GM20431 (cell line): ENCODE results near the gene FOXG1.

Source experiments
- in situ Hi-C: fragments of 300-500 bp; cut with MseI, MboI; formaldehyde crosslinking; loops from one replicate; pipeline ENCODE4 v1.15.0; 2020; ENCODE audit warnings: low sequenced_read_pairs; ENCODE audit not compliant: unreplicated experiment

Gene FOXG1

GRCh38 chr14:28773861-28774691 is 7.5 kb downstream of the FOXG1 start:
- in situ Hi-C loops: loop anchor here (25.0 kb wide), 1 partner anchor 438 kb away; no protein-coding TSS in a partner anchor

DNA sequence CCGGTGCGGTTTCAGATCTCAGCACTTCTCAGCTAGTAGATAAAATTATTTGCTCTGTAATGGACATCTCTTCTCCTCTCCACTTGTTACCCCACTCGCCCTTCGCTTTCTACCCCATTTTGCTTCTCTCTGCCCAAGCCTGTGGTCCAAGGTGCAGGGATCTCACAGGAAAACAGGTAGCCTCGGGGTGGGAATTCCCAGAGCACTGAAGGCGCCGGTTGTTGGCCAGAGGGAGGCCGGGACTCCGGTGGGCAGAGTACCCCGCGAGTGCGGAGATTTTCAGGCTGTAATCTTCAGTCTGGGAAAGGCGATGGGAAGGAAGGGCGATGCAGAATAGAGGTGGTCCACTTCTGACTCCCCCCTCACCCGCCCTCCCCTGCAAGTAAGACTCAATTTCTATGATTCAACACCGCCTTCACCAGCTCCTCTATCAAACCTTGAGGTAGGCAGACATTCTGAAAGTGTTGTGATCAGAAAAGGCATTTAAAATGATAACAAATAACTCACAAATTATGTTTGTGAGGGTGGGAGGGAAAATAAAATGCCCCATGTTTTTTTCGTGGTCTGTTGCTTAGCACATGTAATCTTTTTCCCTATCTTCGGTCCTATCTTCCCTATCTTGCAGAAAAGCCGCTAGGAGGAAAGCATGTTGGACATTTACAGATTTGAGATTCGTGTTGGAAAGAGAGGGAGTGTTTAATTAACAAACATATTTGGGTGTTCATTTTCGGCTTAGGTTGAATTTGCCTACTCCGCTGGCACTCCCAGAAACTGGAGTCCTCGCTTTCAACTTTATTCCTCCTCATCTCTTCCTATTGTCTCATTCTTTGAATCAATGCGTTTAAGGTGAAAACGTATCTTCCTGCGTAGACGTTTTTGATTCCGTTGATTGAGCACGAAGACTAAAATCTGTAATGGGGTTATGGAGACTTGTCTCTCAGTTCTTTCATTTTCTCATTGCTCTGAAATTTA is 8.5 kb downstream of the FOXG1 start:
- in situ Hi-C loops: loop anchor here (25.0 kb wide), 1 partner anchor 437 kb away; no protein-coding TSS in a partner anchor

GRCh38 chr14:28776482-28777266 is 10.1 kb downstream of the FOXG1 start:
- in situ Hi-C loops: no loop called here

- in situ Hi-C loops: no loop called here
Observed at GRCh38 chr14:28777471-28778137, 11.0 kb downstream of the FOXG1 start.

GRCh38 chr14:28778138-28779117 is 11.8 kb downstream of the FOXG1 start:
- in situ Hi-C loops: no loop called here

DNA sequence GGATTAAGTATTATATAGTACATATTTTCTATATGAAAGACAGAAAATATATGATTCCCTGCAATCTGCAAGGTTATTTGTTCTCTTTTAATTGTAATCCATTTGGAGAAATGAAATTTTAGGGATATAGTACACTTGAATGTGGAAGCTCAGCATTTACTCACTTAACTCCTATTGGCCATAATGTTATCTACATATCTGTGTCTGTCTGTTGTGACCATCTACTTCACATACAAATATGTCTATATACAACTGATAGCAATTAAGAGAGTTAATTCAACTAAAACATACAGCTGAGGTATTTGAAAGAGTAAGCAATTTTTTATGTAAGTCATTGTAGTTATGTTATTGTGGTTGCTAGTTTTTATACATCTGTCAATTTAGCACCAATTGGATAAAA is 12.9 kb downstream of the FOXG1 start:
- in situ Hi-C loops: no loop called here

- in situ Hi-C loops: no loop called here
Observed at GRCh38 chr14:28780843-28781820, 14.5 kb downstream of the FOXG1 start.

DNA sequence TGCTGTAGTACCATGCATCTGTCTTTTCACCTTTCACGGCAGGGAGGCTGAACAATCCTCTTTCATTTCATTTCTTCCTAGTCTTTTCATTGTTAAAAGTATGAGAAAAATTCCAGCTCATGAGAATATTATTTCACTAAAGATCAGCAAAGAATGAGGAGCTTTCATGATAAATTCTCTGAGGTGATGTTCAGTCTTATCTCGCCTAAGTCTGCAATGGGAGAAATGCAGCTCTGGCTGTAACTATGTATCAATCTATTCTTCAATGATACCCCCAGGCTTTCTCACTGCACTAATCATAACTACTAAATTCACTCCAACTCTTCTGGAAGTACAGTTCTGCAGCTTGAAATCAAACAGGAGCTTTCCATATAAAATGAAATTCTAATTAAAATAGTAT is 15.7 kb downstream of the FOXG1 start:
- in situ Hi-C loops: no loop called here

GRCh38 chr14:28783664-28784063 is 17.1 kb downstream of the FOXG1 start:
- in situ Hi-C loops: no loop called here

DNA sequence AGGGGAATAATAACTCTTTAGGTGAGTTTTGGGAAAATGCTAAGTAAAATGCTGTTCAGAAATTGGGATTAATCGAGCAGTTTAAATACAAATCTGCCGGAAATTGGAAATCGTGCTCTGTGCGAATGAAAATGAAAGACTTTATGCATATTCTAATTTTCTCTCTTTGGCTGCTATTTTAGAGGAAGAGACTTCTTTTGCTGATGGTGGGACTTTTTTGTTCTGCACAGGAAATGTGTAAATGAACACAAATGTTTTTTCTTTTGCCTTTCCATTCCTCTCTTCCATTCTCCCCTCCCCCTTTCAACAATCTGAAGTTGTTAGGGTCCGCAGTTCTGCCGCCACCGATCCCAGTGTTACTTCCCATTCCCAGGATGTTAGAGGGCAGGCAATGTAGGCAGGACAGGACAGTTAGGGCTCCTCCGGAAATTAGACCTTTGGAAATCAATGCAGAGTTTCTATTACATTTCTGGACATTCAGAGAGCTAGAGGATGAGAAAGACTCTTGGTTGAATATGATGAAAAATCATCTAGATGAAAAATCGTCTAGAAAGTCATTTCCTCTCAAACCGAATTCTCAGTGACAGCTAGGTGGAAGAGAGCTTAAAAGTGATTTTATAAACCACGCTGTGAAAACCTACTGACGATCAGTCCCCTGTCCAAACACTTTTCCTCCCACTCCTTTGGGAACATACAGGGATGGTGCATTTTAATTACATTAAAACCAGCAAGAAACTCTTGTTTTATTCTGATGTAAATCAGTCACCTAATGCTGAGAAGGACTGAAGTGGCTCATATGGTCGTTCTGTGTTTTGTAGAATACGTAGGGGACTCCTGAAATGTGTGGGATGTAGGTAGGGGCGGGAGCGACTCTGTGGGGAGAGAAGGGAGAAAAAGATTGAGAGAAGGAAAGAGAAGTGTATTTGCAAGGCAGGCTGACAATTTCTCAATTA is 17.8 kb downstream of the FOXG1 start:
- in situ Hi-C loops: no loop called here

DNA sequence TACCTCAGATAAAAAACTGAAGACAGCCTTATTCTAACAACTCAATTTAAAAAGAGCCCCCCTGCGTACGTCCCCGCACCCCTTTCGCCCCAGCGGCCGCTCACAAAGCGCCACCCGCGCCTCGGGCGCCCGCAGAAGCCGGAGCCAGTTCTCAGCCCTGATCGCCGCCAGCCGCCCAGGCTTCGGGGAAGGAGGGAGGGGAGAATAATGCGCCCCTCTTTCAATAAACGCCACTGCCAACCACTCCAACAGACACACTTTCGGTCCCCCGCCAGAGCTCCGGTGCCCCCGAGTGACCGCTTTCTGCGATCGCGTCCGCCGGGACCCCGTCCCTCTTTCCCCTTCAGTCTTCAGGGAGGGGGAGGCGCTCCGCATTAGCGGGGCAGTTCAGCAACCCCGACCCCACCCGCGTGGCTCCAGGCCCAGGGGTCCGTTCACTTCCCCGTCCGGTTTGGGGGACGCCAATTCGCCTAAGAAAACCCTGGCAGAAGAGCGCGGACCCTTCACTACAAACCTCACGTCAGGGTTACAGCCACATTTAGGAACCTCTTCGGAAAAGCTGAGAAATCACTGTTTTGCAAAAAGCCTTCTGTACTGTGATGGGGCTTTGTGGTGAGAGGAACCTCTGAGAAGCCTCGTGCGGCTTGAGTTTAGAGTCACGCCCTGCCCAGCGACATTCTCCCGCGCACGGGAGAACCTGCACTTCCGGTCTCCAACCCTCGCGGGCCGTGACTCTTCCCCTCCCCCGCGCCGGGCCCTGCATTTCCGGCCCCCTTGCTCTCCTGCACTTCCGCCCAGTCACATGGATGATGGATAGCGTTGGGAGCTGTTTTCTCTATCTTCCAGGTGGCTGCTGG is 18.7 kb downstream of the FOXG1 start:
- in situ Hi-C loops: no loop called here

- in situ Hi-C loops: no loop called here
Observed at GRCh38 chr14:28807518-28807917, 40.9 kb downstream of the FOXG1 start.

DNA sequence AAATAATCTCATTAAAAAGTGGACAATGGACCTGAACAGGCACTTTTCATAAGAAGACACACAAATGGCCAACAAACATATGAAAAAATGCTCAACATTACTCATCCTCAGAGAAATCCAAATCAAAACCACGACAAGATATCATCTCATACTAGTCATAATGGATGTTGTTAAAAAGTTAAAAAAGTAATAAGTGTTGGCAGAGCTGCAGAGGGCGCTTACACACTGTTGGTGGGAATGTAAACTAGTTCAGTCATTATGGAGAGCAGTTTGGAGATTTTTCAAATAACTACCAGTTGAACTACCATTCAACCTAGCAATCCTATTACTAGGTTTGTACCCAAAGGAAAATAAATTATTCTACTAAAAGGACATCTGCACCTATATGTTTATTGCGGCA is 47.2 kb downstream of the FOXG1 start:
- in situ Hi-C loops: no loop called here
